K562 (cell line): ENCODE results near the gene DNASE2. TPM values are rescaled to one million over a fixed set of nuclear protein-coding genes. Genes with fewer than 3 reads are reported as not detected.

Experiments
- E2F8 ChIP-seq: fragments of 450-650 bp; IDR thresholded peaks from 2 replicates; pipeline ENCODE4 v1.7.1; 2018; ENCODE audit warnings: mild to moderate bottlenecking, low read depth; ENCODE audit not compliant: partially characterized antibody
- ETV5 ChIP-seq: sonication (generic); formaldehyde crosslinking; IDR thresholded peaks from 2 replicates; pipeline ENCODE4 v1.4.0; 2020; ENCODE audit warnings: low read depth, mild to moderate bottlenecking, missing genetic modification reagents
- FOXO4 ChIP-seq: fragments of 450-650 bp; formaldehyde crosslinking; IDR thresholded peaks from 2 replicates; pipeline ENCODE4 v1.4.0; 2020; ENCODE audit warnings: mild to moderate bottlenecking, moderate library complexity
- GATAD2B ChIP-seq: fragments of 450-650 bp; IDR thresholded peaks from 2 replicates; pipeline ENCODE4 v1.6.1; 2017; ENCODE audit warnings: mild to moderate bottlenecking, borderline replicate concordance
- HMBOX1 ChIP-seq: sonication (generic); IDR thresholded peaks from 2 replicates; pipeline ENCODE4 v1.6.1; 2016
- JUND ChIP-seq, 2 experiments: IDR thresholded peaks; 2 replicates in 1 of 2; 3 replicates in 1 of 2; pipeline ENCODE4 v1.6.1; 2011; ENCODE audit warnings: borderline replicate concordance in 2 of 2, low read depth in 2 of 2, low read length in 2 of 2, improper control_type of control experiment in 1 of 2, missing biosample characterization in 1 of 2, missing genetic modification characterization in 1 of 2, missing genetic modification reagents in 1 of 2
- SRF ChIP-seq, 2 experiments: fragments of 250-450, 450-650 bp in 1 of 2; sonication (Bioruptor Pico) in 1 of 2; sonication (generic) in 1 of 2; formaldehyde crosslinking; IDR thresholded peaks; 2 replicates each; pipeline versions ENCODE4 v1.5.0 to v1.5.1; 2020 to 2022; ENCODE audit warnings: mild to moderate bottlenecking in 1 of 2, missing genetic modification reagents in 1 of 2
- TRIM24 ChIP-seq, 2 experiments: fragments of 450-650 bp; IDR thresholded peaks; 2 replicates each; pipeline ENCODE4 v1.6.1; 2016
- TSHZ1 ChIP-seq: fragments of 250-450 bp; sonication (Bioruptor Pico); IDR thresholded peaks from 2 replicates; pipeline ENCODE4 v1.4.0; 2020; ENCODE audit warnings: mild to moderate bottlenecking, moderate library complexity
- USF2 ChIP-seq: sonication (generic); formaldehyde crosslinking; IDR thresholded peaks from 2 replicates; pipeline ENCODE4 v1.5.0; 2020; ENCODE audit warnings: missing genetic modification reagents
- ZBTB34 ChIP-seq: fragments of 250-450 bp; sonication (Bioruptor Pico); IDR thresholded peaks from 2 replicates; pipeline ENCODE4 v1.8.0; 2021; ENCODE audit warnings: mild to moderate bottlenecking, moderate library complexity
- ZNF511 ChIP-seq: sonication (generic); formaldehyde crosslinking; IDR thresholded peaks from 2 replicates; pipeline ENCODE4 v1.8.0; 2022; ENCODE audit warnings: mild to moderate bottlenecking, missing genetic modification reagents
- polyA plus RNA-seq, 8 experiments: library from polyadenylated mRNA; depleted of rRNA in 4 of 8; stranded (reverse) in 5 of 8; unstranded in 3 of 8; fragments of >200 nt; fragmentation: Nextera tagmentation in 2 of 8; fragmentation: Illumina TruSeq in 1 of 8; extraction: Ambion mirVana in 2 of 8; extraction: Trizol in 1 of 8; gene quantifications; 2 replicates each; pipeline versions ENCODE4 v1.2.1 to v1.2.3, GENCODE V29; 2011 to 2014; ENCODE audit warnings: inconsistent platforms in 1 of 8, missing spikeins in 1 of 8
- total RNA-seq, 7 experiments: library from RNA; depleted of rRNA in 6 of 7; stranded (reverse); fragments of >200 nt in 6 of 7; fragmentation: Illumina TruSeq in 2 of 7; extraction: Trizol in 2 of 7; gene quantifications; 2 replicates each; pipeline versions ENCODE4 v1.2.1 to v1.2.3, GENCODE V29; 2011 to 2021; ENCODE audit warnings: low replicate concordance in 1 of 7

The DNASE2 gene
- total and polyA plus RNA-seq, 9 of the 15 experiments (the other 6 are each of a cell fraction or from before 2014, with no cell fraction given) = 4.4 to 27.0 (median 20.2) TPM

- TF ChIP-seq E2F8 = no peak
- TF ChIP-seq ZBTB34 (CRISPR knock-in tag) = no peak
- TF ChIP-seq ZNF511 (CRISPR knock-in tag) = no peak
- no peak for TF ChIP-seq TSHZ1 (CRISPR knock-in tag)
- no peak; the same call in 1 of the 2 replicates for TF ChIP-seq ETV5
- no peak for TF ChIP-seq FOXO4
- TF ChIP-seq HMBOX1 = no peak
- peak in 1 of 2 experiments; percentile 41; a peak in 1 of 4 replicates for TF ChIP-seq SRF (CRISPR knock-in tag; IDR thresholded peaks at IDR 0.05)
- peak; percentile 68; the same call in 1 of the 2 replicates for TF ChIP-seq JUND (IDR thresholded peaks at IDR 0.05; ENCODE audit: borderline replicate concordance, low read depth, low read length)
- peak; percentile 16; the same call in 1 of the 3 replicates for TF ChIP-seq JUND (tag; IDR thresholded peaks at IDR 0.05; ENCODE audit: borderline replicate concordance, low read depth, low read length)
- TF ChIP-seq GATAD2B = no peak
- TF ChIP-seq TRIM24 (IDR thresholded peaks at IDR 0.05) = no peak
- TF ChIP-seq USF2 (CRISPR knock-in tag) = peak; percentile 52
Measured at GRCh38 chr19:12881172-12881808, at the start of gene DNASE2 (continued).
